Naive thymus-derived CD4-positive, alpha-beta T cell (primary cell): ENCODE results near the gene SFXN3. TPM values are rescaled to one million over a fixed set of nuclear protein-coding genes. Genes with fewer than 3 reads are reported as not detected.

Source experiments
- ATAC-seq: fragments of 150-1000 bp; cut with Tn5 transposase; 2 replicates; pipeline ENCODE4 v1.10.0; 2021; ENCODE audit warnings: mild to moderate bottlenecking, moderate library complexity
- CTCF ChIA-PET: fragments of 350-600 bp; sonication (Branson Sonifier 250); formaldehyde crosslinking; loops from one replicate; lab custom pipeline; 2021; ENCODE audit warnings: antibody characterized with exemption; lab: Charles Lee
- POLR2A ChIA-PET: fragments of 350-600 bp; sonication (Branson Sonifier 250); formaldehyde crosslinking; loops from one replicate; lab custom pipeline; 2021; ENCODE audit warnings: antibody characterized with exemption, inconsistent platforms; lab: Charles Lee
- DNase-seq, 9 donors: peaks; one replicate each; pipeline versions ENCODE4 v3.0.0 to v3.0.0-alpha.2; 2020 to 2022; ENCODE audit warnings: mixed read lengths in 1 of 9
- H3K27ac ChIP-seq: one replicate; pipeline ENCODE4 v1.7.0; 2013; ENCODE audit warnings: mild to moderate bottlenecking, low read depth, low read length, moderate library complexity
- H3K27me3 ChIP-seq, 2 donors: one replicate each; pipeline ENCODE4 v1.7.0; 2013; ENCODE audit warnings: low read length in 2 of 2, mild to moderate bottlenecking in 2 of 2, moderate library complexity in 2 of 2; ENCODE audit not compliant: control insufficient read depth in 2 of 2, insufficient read depth in 2 of 2
- H3K36me3 ChIP-seq, 3 experiments: 1 replicate in 2 of 3; 2 replicates in 1 of 3; pipeline ENCODE4 v1.7.0; 2013; ENCODE audit warnings: low read length in 3 of 3, mild to moderate bottlenecking in 3 of 3, moderate library complexity in 1 of 3; ENCODE audit not compliant: insufficient read depth in 3 of 3, control insufficient read depth in 2 of 3
- H3K4me1 ChIP-seq, 2 donors: one replicate each; pipeline ENCODE4 v1.7.0; 2013; ENCODE audit warnings: low read length in 2 of 2, mild to moderate bottlenecking in 2 of 2, moderate library complexity in 1 of 2; ENCODE audit not compliant: control insufficient read depth in 2 of 2, insufficient read depth in 2 of 2
- H3K4me3 ChIP-seq: 2 replicates; pipeline ENCODE4 v1.7.0; 2013; ENCODE audit warnings: mild to moderate bottlenecking, low read length
- H3K9me3 ChIP-seq, 3 experiments: 1 replicate in 2 of 3; 2 replicates in 1 of 3; pipeline ENCODE4 v1.7.0; 2013; ENCODE audit warnings: low read length in 3 of 3; ENCODE audit not compliant: control insufficient read depth in 2 of 3
- H3K27ac Mint-ChIP-seq, 9 donors: one replicate each; pipeline ENCODE4 v1.8.0; 2020 to 2022; ENCODE audit warnings: mixed read lengths in 9 of 9, mild to moderate bottlenecking in 8 of 9, moderate library complexity in 5 of 9, inconsistent platforms in 2 of 9
- H3K27me3 Mint-ChIP-seq, 5 donors: one replicate each; pipeline ENCODE4 v1.8.0; 2021 to 2022; ENCODE audit warnings: mixed read lengths in 5 of 5, mild to moderate bottlenecking in 1 of 5
- H3K36me3 Mint-ChIP-seq, 5 donors: one replicate each; pipeline ENCODE4 v1.8.0; 2020 to 2022; ENCODE audit warnings: mixed read lengths in 5 of 5, mild to moderate bottlenecking in 3 of 5, inconsistent platforms in 1 of 5
- H3K4me1 Mint-ChIP-seq, 7 donors: one replicate each; pipeline ENCODE4 v1.8.0; 2020 to 2022; ENCODE audit warnings: mixed read lengths in 7 of 7, mild to moderate bottlenecking in 3 of 7, inconsistent platforms in 1 of 7
- H3K4me3 Mint-ChIP-seq, 10 donors: one replicate each; pipeline ENCODE4 v1.8.0; 2020 to 2022; ENCODE audit warnings: mild to moderate bottlenecking in 10 of 10, mixed read lengths in 10 of 10, moderate library complexity in 6 of 10, inconsistent platforms in 2 of 10
- H3K9me3 Mint-ChIP-seq, 11 donors: one replicate each; pipeline ENCODE4 v1.8.0; 2020 to 2022; ENCODE audit warnings: mixed read lengths in 11 of 11, mild to moderate bottlenecking in 4 of 11, inconsistent platforms in 1 of 11, moderate library complexity in 1 of 11
- intact Hi-C, 2 donors: fragments of 100-400 bp; cut with micrococcal nuclease; formaldehyde crosslinking; loops; one replicate each; pipeline ENCODE4 v1.15.1; 2023
- polyA plus RNA-seq, 2 donors: library from polyadenylated mRNA; unstranded; fragments of 300-500 nt; fragmentation: Illumina TruSeq; gene quantifications; one replicate each; pipeline ENCODE4 v1.2.3, GENCODE V29; 2021
- total RNA-seq, 6 experiments: library from RNA in 5 of 6; stranded (reverse) in 5 of 6; gene quantifications; 1 replicate in 5 of 6; 2 replicates in 1 of 6; pipeline ENCODE4 v1.2.3 and lab custom pipeline; 2021 to 2026

The SFXN3 gene
- total and polyA plus RNA-seq, 7 experiments from 2014 or later = 12.6 to 90.4 (median 38.2) TPM

GRCh38 chr10:101087965-101088364 lies 56.9 kb downstream of the SFXN3 start:
- Histone ChIP-seq H3K4me3 (no peak overlapping the region), H3K36me3 (no peaks in the 10 kb centered on the region), H3K4me1 (no peaks in the 10 kb centered on the region), H3K27ac (no peak overlapping the region), H3K9me3 (no peaks in the 10 kb centered on the region), H3K27me3 (peaks cover 0 to 5% of the 10 kb centered on the region in 2 donors)
- CTCF ChIA-PET = interaction anchor here (0.7 to 1.7 kb wide), 4 partner anchors 8 to 72 kb away, joined by 3 to 9 read pairs (median 4); no protein-coding TSS in a partner anchor
- Mint-ChIP-seq H3K4me3 (no peak overlapping the region), H3K4me1 (no peaks in the 10 kb centered on the region), H3K9me3 (no peaks in the 10 kb centered on the region), H3K27me3 (peaks cover 56 to 72% (median 61%) of the 10 kb centered on the region in 5 donors), H3K36me3 (no peaks in the 10 kb centered on the region), H3K27ac (no peak overlapping the region)
- POLR2A ChIA-PET = no interaction called here
- ATAC-seq = no peak
- DNase-seq = no peak
- intact Hi-C loops = no loop called here

GRCh38 chr10:101089520-101090299 lies 58.7 kb downstream of the SFXN3 start:
- H3K36me3 Mint-ChIP-seq = no peaks in the 10 kb centered on the region
- Histone ChIP-seq H3K4me1 (no peaks in the 10 kb centered on the region), H3K4me3 (no peak overlapping the region), H3K27ac (no peak overlapping the region), H3K9me3 (no peaks in the 10 kb centered on the region), H3K27me3 (peaks cover 0 to 5% of the 10 kb centered on the region in 2 donors), H3K36me3 (no peaks in the 10 kb centered on the region)
- H3K27ac Mint-ChIP-seq = no peak overlapping the region
- peaks cover 49 to 65% (median 60%) of the 10 kb centered on the region in 5 donors for H3K27me3 Mint-ChIP-seq
- DNase-seq (no peak), ATAC-seq (no peak)
- no peaks in the 10 kb centered on the region for H3K9me3 Mint-ChIP-seq
- H3K4me1 Mint-ChIP-seq = no peaks in the 10 kb centered on the region
- ChIA-PET CTCF (interaction anchor here (1.7 to 10.3 kb wide), 2 partner anchors 52 kb away, joined by 9 to 204 read pairs; no protein-coding TSS in a partner anchor), POLR2A (no interaction called here)
- H3K4me3 Mint-ChIP-seq = no peak overlapping the region
- intact Hi-C loops = no loop called here

- ChIA-PET POLR2A (no interaction called here), CTCF (interaction anchor here (0.5 to 10.3 kb wide), 2 partner anchors 51 to 1959 kb away, joined by 3 to 204 read pairs; no protein-coding TSS in a partner anchor)
- Mint-ChIP-seq H3K4me3 (no peak overlapping the region), H3K4me1 (peaks cover 0 to 2% (median 0%) of the 10 kb centered on the region in 7 donors), H3K27me3 (peaks cover 55 to 64% (median 58%) of the 10 kb centered on the region in 5 donors), H3K27ac (no peak overlapping the region), H3K9me3 (no peaks in the 10 kb centered on the region), H3K36me3 (no peaks in the 10 kb centered on the region)
- no peak overlapping the region for H3K4me3 ChIP-seq
- peaks cover 3% of the 10 kb centered on the region in 2 donors for H3K4me1 ChIP-seq
- ATAC-seq = no peak
- H3K9me3 ChIP-seq = no peaks in the 10 kb centered on the region
- peaks cover 0 to 5% of the 10 kb centered on the region in 2 donors for H3K27me3 ChIP-seq
- no peak overlapping the region for H3K27ac ChIP-seq
- intact Hi-C loops = no loop called here
- H3K36me3 ChIP-seq = no peaks in the 10 kb centered on the region
- DNase-seq = no peak
Observed at GRCh38 chr10:101090597-101090996, 59.6 kb downstream of the SFXN3 start.

Other genes starting within 250 kb of the SFXN3 start
- gene SLF2, start 118.3 kb upstream of the SFXN3 start, total RNA-seq = 10 to 100 TPM; 20.1 to 43.7 (median 38.8) TPM
- gene SLF2, start 118.3 kb upstream of the SFXN3 start, polyA plus RNA-seq = 10 to 100 TPM; 10.9 to 11.5 TPM
- 1 to 10 TPM in 3 of 5 experiments, under 1 TPM in 2; 0.78 to 1.7 (median 1.2) TPM for gene SEMA4G, start 61.7 kb upstream of the SFXN3 start, total RNA-seq
- gene SEMA4G, start 61.7 kb upstream of the SFXN3 start, polyA plus RNA-seq = under 1 TPM; 0.24 to 0.52 TPM
- 10 to 100 TPM; 35.8 to 74.5 (median 46.5) TPM for gene MRPL43, start 43.7 kb upstream of the SFXN3 start, total RNA-seq
- 100 to 1,000 TPM; 143 to 149 TPM for gene MRPL43, start 43.7 kb upstream of the SFXN3 start, polyA plus RNA-seq
- 10 to 100 TPM in 3 of 5 experiments, 1 to 10 TPM in 2; 5.8 to 17.3 (median 14.8) TPM for gene TWNK, start 43.7 kb upstream of the SFXN3 start, total RNA-seq
- gene TWNK, start 43.7 kb upstream of the SFXN3 start, polyA plus RNA-seq = 10 to 100 TPM; 10.0 to 18.9 TPM
- 10 to 100 TPM; 16.0 to 44.7 (median 25.5) TPM for gene LZTS2, start 31.4 kb upstream of the SFXN3 start, total RNA-seq
- gene LZTS2, start 31.4 kb upstream of the SFXN3 start, polyA plus RNA-seq = 10 to 100 TPM; 10.8 to 25.6 TPM
- 1 to 10 TPM in 3 of 5 experiments, under 1 TPM in 2; 0.65 to 2.8 (median 1.8) TPM for gene PDZD7, start 105 bp upstream of the SFXN3 start, total RNA-seq
- 1 to 10 TPM in 1 of 2 donors, under 1 TPM in 1; 0.71 to 1.1 TPM for gene PDZD7, start 105 bp upstream of the SFXN3 start, polyA plus RNA-seq
- gene KAZALD1, start 30.8 kb downstream of the SFXN3 start, total RNA-seq = 1 to 10 TPM in 1 of 5 experiments, under 1 TPM in 2, not detected in 2; 0.22 to 1.5 (median 0.29) TPM
- not detected for gene KAZALD1, start 30.8 kb downstream of the SFXN3 start, polyA plus RNA-seq
- not detected for gene TLX1, start 100.1 kb downstream of the SFXN3 start, total RNA-seq
- not detected for gene TLX1, start 100.1 kb downstream of the SFXN3 start, polyA plus RNA-seq
- not detected for gene LBX1, start 198.2 kb downstream of the SFXN3 start, total RNA-seq
- gene LBX1, start 198.2 kb downstream of the SFXN3 start, polyA plus RNA-seq = not detected